HL-60 (cell line): ENCODE measurements around the gene ATP7A.
"Not testable (repeated sequence)": the region's sequence is repeated elsewhere in the genome, so short reads cannot be mapped to it uniquely, and the experiment has no call there.

Experiments used
- DNase-seq, 2 experiments: peaks; one replicate each; pipeline ENCODE4 v3.0.0-alpha.2; 2010 to 2020; ENCODE audit warnings: low read depth in 1 of 2, low spot score in 1 of 2
- H3K27ac ChIP-seq: fragments of 250-450 bp; sonication (Bioruptor Pico); replicated peaks from 2 replicates; pipeline ENCODE4 v1.5.1; 2020; ENCODE audit warnings: mild to moderate bottlenecking, moderate library complexity
- H3K27me3 ChIP-seq: fragments of 250-450 bp; sonication (Bioruptor Pico); 2 replicates; pipeline ENCODE4 v1.5.1; 2021; ENCODE audit warnings: mild to moderate bottlenecking, moderate library complexity; ENCODE audit not compliant: insufficient read depth, poor library complexity, severe bottlenecking
- H3K4me3 ChIP-seq: replicated peaks from 2 replicates; pipeline ENCODE4 v1.5.1; 2011; ENCODE audit warnings: mild to moderate bottlenecking, control low read depth, low read length; ENCODE audit not compliant: insufficient read depth
- GABPA ChIP-seq: IDR thresholded peaks from 2 replicates; pipeline ENCODE4 v1.6.1; 2012; ENCODE audit warnings: low read depth
- POLR2AphosphoS5 ChIP-seq: IDR thresholded peaks from 2 replicates; pipeline ENCODE4 v1.6.1; 2012; ENCODE audit warnings: low read depth
- SPI1 ChIP-seq: IDR thresholded peaks from 2 replicates; pipeline ENCODE4 v1.6.1; 2012; ENCODE audit warnings: low read depth, mild to moderate bottlenecking, borderline replicate concordance
- TF ChIP-seq, protein P1 (sequence below): IDR thresholded peaks from one replicate; pipeline ENCODE4 v1.5.1; 2011; ENCODE audit warnings: low read length, control low read depth, inconsistent platforms; ENCODE audit not compliant: insufficient read depth
- TF ChIP-seq, protein P2 (sequence below): IDR thresholded peaks from 2 replicates; pipeline ENCODE4 v1.6.1; 2012; ENCODE audit warnings: low read depth; ENCODE audit not compliant: insufficient replicate concordance

The ATP7A gene

DNA sequence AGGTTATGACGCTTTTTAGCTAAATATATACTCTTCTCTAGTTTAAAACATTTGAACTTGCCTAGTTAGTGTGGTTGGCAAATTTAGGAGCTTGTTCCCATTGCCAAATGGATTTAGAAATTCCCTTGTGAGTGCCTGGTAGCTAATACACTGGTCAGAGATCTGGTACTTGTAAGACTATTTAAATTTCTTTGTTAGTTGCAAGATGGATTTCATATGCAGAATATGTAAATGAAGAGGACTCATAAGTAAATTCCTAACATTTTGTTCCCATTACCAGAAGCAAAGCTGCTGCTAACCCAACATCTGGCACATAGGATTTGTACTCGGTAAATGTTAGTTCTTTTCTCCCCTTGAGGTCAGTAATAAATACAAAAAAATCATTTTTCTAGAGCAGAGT is 137.6 kb downstream of the ATP7A start:
- no peak overlapping the region for H3K27ac ChIP-seq
- no peak overlapping the region for H3K4me3 ChIP-seq
- no peaks in the 10 kb centered on the region for H3K27me3 ChIP-seq
- TF ChIP-seq, protein P1, sequence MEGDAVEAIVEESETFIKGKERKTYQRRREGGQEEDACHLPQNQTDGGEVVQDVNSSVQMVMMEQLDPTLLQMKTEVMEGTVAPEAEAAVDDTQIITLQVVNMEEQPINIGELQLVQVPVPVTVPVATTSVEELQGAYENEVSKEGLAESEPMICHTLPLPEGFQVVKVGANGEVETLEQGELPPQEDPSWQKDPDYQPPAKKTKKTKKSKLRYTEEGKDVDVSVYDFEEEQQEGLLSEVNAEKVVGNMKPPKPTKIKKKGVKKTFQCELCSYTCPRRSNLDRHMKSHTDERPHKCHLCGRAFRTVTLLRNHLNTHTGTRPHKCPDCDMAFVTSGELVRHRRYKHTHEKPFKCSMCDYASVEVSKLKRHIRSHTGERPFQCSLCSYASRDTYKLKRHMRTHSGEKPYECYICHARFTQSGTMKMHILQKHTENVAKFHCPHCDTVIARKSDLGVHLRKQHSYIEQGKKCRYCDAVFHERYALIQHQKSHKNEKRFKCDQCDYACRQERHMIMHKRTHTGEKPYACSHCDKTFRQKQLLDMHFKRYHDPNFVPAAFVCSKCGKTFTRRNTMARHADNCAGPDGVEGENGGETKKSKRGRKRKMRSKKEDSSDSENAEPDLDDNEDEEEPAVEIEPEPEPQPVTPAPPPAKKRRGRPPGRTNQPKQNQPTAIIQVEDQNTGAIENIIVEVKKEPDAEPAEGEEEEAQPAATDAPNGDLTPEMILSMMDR, result no peak
- no peak for TF ChIP-seq POLR2AphosphoS5
- TF ChIP-seq, protein P2, sequence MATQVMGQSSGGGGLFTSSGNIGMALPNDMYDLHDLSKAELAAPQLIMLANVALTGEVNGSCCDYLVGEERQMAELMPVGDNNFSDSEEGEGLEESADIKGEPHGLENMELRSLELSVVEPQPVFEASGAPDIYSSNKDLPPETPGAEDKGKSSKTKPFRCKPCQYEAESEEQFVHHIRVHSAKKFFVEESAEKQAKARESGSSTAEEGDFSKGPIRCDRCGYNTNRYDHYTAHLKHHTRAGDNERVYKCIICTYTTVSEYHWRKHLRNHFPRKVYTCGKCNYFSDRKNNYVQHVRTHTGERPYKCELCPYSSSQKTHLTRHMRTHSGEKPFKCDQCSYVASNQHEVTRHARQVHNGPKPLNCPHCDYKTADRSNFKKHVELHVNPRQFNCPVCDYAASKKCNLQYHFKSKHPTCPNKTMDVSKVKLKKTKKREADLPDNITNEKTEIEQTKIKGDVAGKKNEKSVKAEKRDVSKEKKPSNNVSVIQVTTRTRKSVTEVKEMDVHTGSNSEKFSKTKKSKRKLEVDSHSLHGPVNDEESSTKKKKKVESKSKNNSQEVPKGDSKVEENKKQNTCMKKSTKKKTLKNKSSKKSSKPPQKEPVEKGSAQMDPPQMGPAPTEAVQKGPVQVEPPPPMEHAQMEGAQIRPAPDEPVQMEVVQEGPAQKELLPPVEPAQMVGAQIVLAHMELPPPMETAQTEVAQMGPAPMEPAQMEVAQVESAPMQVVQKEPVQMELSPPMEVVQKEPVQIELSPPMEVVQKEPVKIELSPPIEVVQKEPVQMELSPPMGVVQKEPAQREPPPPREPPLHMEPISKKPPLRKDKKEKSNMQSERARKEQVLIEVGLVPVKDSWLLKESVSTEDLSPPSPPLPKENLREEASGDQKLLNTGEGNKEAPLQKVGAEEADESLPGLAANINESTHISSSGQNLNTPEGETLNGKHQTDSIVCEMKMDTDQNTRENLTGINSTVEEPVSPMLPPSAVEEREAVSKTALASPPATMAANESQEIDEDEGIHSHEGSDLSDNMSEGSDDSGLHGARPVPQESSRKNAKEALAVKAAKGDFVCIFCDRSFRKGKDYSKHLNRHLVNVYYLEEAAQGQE, result no peak
- no peak for TF ChIP-seq GABPA
- no peak for TF ChIP-seq SPI1
- DNase-seq, result no peak

DNA sequence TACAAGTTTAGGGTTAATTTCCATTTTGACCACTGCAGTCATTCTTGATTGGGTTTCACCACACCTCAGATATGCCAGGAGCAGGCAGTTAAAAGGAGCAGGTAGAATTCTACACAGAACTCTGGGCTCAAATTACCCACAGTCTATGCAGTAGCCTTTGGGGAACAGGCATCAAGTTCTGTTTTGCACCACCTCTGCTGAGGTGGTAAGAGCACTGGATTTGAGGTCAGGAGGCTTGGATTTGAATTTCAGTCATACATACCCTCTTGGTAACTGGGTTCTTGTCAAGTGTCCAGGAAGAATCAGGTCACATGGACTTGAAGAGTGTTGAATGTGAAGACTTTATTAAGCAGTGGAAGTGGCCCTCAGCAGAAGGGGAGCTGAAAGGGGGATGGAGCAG is 153.2 kb downstream of the ATP7A start:
- Histone ChIP-seq H3K27ac (no peak overlapping the region), H3K4me3 (no peak overlapping the region), H3K27me3 (no peaks in the 10 kb centered on the region)
- TF ChIP-seq POLR2AphosphoS5, result no peak
- TF ChIP-seq, protein P1, result no peak
- TF ChIP-seq SPI1, result no peak
- no peak for DNase-seq

DNA sequence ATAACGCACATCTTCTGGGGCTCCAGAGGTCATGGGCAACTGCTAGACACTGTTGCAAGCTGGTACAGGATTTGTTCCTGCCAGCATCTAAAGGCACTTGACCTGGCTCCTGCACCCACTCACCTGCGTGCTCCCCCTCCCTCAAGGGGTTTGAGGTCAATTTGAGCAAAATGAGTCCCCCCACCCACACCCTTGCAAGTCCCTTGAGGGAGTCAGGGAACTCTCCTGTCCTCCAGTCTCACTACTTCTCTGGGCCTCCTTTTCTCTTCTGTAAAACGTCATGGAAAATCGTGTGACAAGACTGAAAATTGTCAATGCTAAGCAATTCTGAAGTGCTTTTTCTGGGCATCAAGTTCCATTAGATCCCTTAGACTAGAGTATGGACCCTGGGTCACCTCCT is 153.7 kb downstream of the ATP7A start:
- DNase-seq, result no peak
- no peak overlapping the region for H3K4me3 ChIP-seq
- no peak overlapping the region for H3K27ac ChIP-seq
- TF ChIP-seq SPI1, result no peak
- no peak for TF ChIP-seq GABPA
- TF ChIP-seq, protein P2, result no peak
- no peaks in the 10 kb centered on the region for H3K27me3 ChIP-seq

DNA sequence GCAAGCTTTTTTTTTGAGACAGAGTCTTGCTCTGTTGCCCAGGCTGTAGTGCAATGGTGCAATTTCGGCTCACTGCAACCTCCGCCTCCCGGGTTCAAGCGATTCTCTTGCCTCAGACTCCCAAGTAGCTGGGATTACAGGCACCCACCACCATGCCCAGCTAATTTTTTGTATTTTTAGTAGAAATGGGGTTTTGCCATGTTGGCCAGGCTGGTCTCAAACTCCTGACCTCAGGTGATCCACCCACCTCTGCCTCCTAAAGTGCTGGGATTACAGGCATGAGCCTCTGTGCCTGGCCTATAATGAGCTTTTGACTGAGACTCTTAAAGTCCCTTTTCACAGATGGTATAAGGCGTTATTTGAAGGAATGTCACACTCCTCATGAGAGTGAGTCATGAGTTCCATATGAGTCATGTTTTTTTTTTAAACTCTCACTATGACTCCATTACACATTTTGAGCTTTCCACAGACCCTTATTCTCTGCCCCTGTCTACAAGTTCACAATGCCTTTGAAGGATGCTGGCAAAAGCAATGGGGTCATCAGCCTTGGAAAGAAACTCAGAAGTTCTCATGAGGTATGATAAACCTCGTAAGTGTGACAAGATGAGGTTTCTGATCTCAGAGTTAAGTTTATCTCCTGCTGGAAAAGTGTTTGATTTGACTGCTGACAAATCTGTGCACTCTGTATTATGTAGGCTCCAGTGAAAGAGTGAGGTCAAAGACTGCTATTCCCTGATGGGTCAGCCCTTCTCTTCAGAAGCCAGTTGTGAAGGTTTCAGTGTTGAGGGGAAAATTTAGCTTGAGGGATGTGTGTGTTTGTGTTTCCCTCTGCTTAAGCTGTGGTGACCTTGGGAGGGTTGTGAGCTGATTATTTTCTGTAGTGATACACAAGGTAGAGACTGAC is 154.5 kb downstream of the ATP7A start:
- DNase-seq, H3K4me3 ChIP-seq, H3K27me3 ChIP-seq, H3K27ac ChIP-seq: not testable (repeated sequence)

DNA sequence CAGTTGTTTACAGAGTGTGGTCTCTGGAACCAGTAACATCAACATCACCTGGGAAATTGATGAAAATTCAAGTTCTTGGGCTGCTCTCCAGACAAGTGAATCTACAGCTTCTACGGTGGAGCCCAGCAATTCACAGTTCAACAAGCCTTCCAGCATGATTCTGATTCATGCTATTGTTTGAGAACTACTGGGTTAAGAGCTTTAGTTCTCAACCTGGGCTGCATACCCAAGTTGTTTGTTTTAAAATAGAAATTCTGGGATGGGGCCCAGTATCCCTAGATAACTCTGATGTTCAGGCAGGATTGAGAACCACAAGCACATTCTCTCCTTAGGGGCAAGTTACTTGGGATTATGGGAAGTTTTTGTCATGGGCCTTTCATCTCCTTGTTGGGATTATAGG is 155.6 kb downstream of the ATP7A start:
- H3K4me3 ChIP-seq, result no peak overlapping the region

More for the DNA sequence above, 155.6 kb downstream of the ATP7A start:
- H3K27ac ChIP-seq, result no peak overlapping the region
- no peak for DNase-seq
- no peaks in the 10 kb centered on the region for H3K27me3 ChIP-seq
- TF ChIP-seq POLR2AphosphoS5 (no peak), GABPA (no peak), SPI1 (no peak)
- TF ChIP-seq, protein P1, result no peak
- TF ChIP-seq, protein P2, result no peak
